GM23338 (cell line): ENCODE data around the gene TENM4. TPM values are rescaled to one million over a fixed set of nuclear protein-coding genes. Genes with fewer than 3 reads are reported as not detected.

ENCODE experiments used
- ATAC-seq: fragments of 200-7000 bp; cut with Tn5 transposase; 3 replicates; pipeline ENCODE4 v1.9.1; 2020
- DNase-seq: peaks from one replicate; pipeline ENCODE4 v3.0.0-alpha.2; 2015; ENCODE audit warnings: low spot score
- H2AFZ ChIP-seq: fragments of 200-600 bp; sonication (generic); 2 replicates; pipeline ENCODE4 v1.8.0; 2016; ENCODE audit warnings: antibody characterized with exemption, mild to moderate bottlenecking, moderate library complexity
- H3F3A ChIP-seq: fragments of 200-600 bp; sonication (generic); replicated peaks from 2 replicates; pipeline ENCODE4 v1.8.0; 2017; ENCODE audit warnings: antibody characterized with exemption, mixed run types, low read depth
- H3K27ac ChIP-seq: fragments of 200-600 bp; sonication (generic); 2 replicates; pipeline ENCODE4 v1.6.1; 2016; ENCODE audit warnings: low read depth
- H3K27me3 ChIP-seq: fragments of 200-600 bp; sonication (generic); 2 replicates; pipeline ENCODE4 v1.8.0; 2016; ENCODE audit warnings: mild to moderate bottlenecking, mixed run types, moderate library complexity; ENCODE audit not compliant: insufficient read depth
- H3K36me3 ChIP-seq: fragments of 200-600 bp; sonication (generic); 2 replicates; pipeline ENCODE4 v1.8.0; 2016; ENCODE audit warnings: mild to moderate bottlenecking; ENCODE audit not compliant: insufficient read depth
- H3K4me1 ChIP-seq: fragments of 200-600 bp; sonication (generic); 2 replicates; pipeline ENCODE4 v1.8.0; 2016; ENCODE audit warnings: mild to moderate bottlenecking, moderate library complexity; ENCODE audit not compliant: insufficient read depth
- H3K4me2 ChIP-seq: fragments of 200-600 bp; sonication (generic); 2 replicates; pipeline ENCODE4 v1.7.1; 2017; ENCODE audit warnings: mixed run types
- H3K4me3 ChIP-seq: fragments of 200-600 bp; sonication (generic); 2 replicates; pipeline ENCODE4 v1.6.1; 2016; ENCODE audit warnings: mixed run types
- H3K79me2 ChIP-seq: fragments of 200-600 bp; sonication (generic); replicated peaks from 2 replicates; pipeline ENCODE4 v1.8.0; 2017; ENCODE audit warnings: mild to moderate bottlenecking; ENCODE audit not compliant: insufficient read depth
- H3K9me2 ChIP-seq: fragments of 200-600 bp; sonication (generic); 2 replicates; pipeline ENCODE4 v1.8.0; 2017; ENCODE audit not compliant: insufficient read depth
- H4K20me1 ChIP-seq: fragments of 200-600 bp; sonication (generic); replicated peaks from 2 replicates; pipeline ENCODE4 v1.8.0; 2017; ENCODE audit warnings: mild to moderate bottlenecking; ENCODE audit not compliant: insufficient read depth
- H3K27ac Mint-ChIP-seq: 2 replicates; pipeline ENCODE4 v1.8.0; 2020; ENCODE audit warnings: inconsistent platforms, mild to moderate bottlenecking, moderate library complexity, mixed read lengths
- H3K27me3 Mint-ChIP-seq: 3 replicates; pipeline ENCODE4 v1.8.0; 2022; ENCODE audit warnings: low read depth, mild to moderate bottlenecking, moderate library complexity, mixed read lengths, inconsistent platforms; ENCODE audit not compliant: insufficient read depth, poor library complexity
- H3K36me3 Mint-ChIP-seq: 3 replicates; pipeline ENCODE4 v1.8.0; 2021; ENCODE audit warnings: low read depth, mild to moderate bottlenecking, inconsistent platforms, moderate library complexity, mixed read lengths
- H3K4me1 Mint-ChIP-seq: 3 replicates; pipeline ENCODE4 v1.8.0; 2020; ENCODE audit warnings: mild to moderate bottlenecking, inconsistent platforms, mixed read lengths
- H3K4me3 Mint-ChIP-seq: 3 replicates; pipeline ENCODE4 v1.8.0; 2021; ENCODE audit warnings: moderate library complexity, mild to moderate bottlenecking, inconsistent platforms, mixed read lengths
- H3K9me3 Mint-ChIP-seq: 3 replicates; pipeline ENCODE4 v1.8.0; 2020; ENCODE audit warnings: moderate library complexity, mild to moderate bottlenecking, inconsistent platforms, mixed read lengths
- CREB1 ChIP-seq: fragments of 250-450 bp; sonication (Bioruptor Pico); IDR thresholded peaks from 2 replicates; pipeline ENCODE4 v1.5.0; 2020; ENCODE audit warnings: low read depth, mild to moderate bottlenecking, moderate library complexity
- CTCF ChIP-seq, 2 experiments: fragments of 200-600 bp in 1 of 2; sonication (generic) in 1 of 2; conservative IDR thresholded peaks; 2 replicates each; pipeline versions ENCODE4 v1.5.1 to v1.6.1; 2016 to 2017; ENCODE audit warnings: antibody characterized with exemption in 2 of 2, low read depth in 2 of 2, mild to moderate bottlenecking in 2 of 2, moderate library complexity in 1 of 2
- ETS1 ChIP-seq: IDR thresholded peaks from 2 replicates; pipeline ENCODE4 v1.6.1; 2016; ENCODE audit warnings: antibody characterized with exemption
- EZH2 ChIP-seq: fragments of 200-600 bp; sonication (generic); IDR thresholded peaks from one replicate; pipeline ENCODE4 v1.8.0; 2017; ENCODE audit warnings: antibody characterized with exemption, mild to moderate bottlenecking, low read depth; ENCODE audit not compliant: unreplicated experiment
- EZH2phosphoT487 ChIP-seq: fragments of 200-600 bp; sonication (generic); IDR thresholded peaks from one replicate; pipeline ENCODE4 v1.8.1; 2018; ENCODE audit warnings: antibody characterized with exemption; ENCODE audit not compliant: unreplicated experiment
- JUNB ChIP-seq: IDR thresholded peaks from one replicate; pipeline ENCODE4 v1.6.1; 2016; ENCODE audit warnings: antibody characterized with exemption; ENCODE audit not compliant: unreplicated experiment
- NANOG ChIP-seq: IDR thresholded peaks from 2 replicates; pipeline ENCODE4 v1.6.1; 2016; ENCODE audit warnings: antibody characterized with exemption, borderline replicate concordance
- POLR2AphosphoS5 ChIP-seq: IDR thresholded peaks from 2 replicates; pipeline ENCODE4 v1.6.1; 2016; ENCODE audit warnings: antibody characterized with exemption, low read depth
- REST ChIP-seq: IDR thresholded peaks from one replicate; pipeline ENCODE4 v1.6.1; 2018; ENCODE audit warnings: antibody characterized with exemption; ENCODE audit not compliant: unreplicated experiment
- STAT1 ChIP-seq: IDR thresholded peaks from one replicate; pipeline ENCODE4 v1.6.1; 2016; ENCODE audit warnings: antibody characterized with exemption; ENCODE audit not compliant: unreplicated experiment
- ZNF114 ChIP-seq: fragments of 250-450 bp; sonication (Bioruptor Pico); IDR thresholded peaks from 2 replicates; pipeline ENCODE4 v1.5.0; 2020; ENCODE audit warnings: mild to moderate bottlenecking, moderate library complexity
- ZNF331 ChIP-seq: fragments of 250-450 bp; sonication (Bioruptor Pico); IDR thresholded peaks from 2 replicates; pipeline ENCODE4 v1.5.0; 2020; ENCODE audit warnings: low read depth, mild to moderate bottlenecking, moderate library complexity
- ZNF462 ChIP-seq: fragments of 250-450 bp; sonication (Bioruptor Pico); IDR thresholded peaks from 2 replicates; pipeline ENCODE4 v1.5.0; 2020; ENCODE audit warnings: mild to moderate bottlenecking, moderate library complexity
- polyA plus RNA-seq: library from polyadenylated mRNA; unstranded; fragments of >200 nt; fragmentation: Nextera tagmentation; extraction: Ambion mirVana; gene quantifications from 2 replicates; pipeline ENCODE4 v1.2.1, GENCODE V29; 2016
- total RNA-seq: library from RNA; depleted of rRNA; stranded (reverse); fragments of >200 nt; shearing (Covaris generic); gene quantifications from 2 replicates; pipeline ENCODE4 v1.2.3, GENCODE V29; 2014

TENM4 gene
- total and polyA plus RNA-seq, 2 experiments from 2014 or later: 7.3 TPM

- Histone ChIP-seq H3K9me2 (no peaks in the 10 kb centered on the region), H3K4me3 (no peak overlapping the region), H4K20me1 (no peaks in the 10 kb centered on the region), H3K4me1 (no peaks in the 10 kb centered on the region), H2AFZ (no peak overlapping the region), H3K36me3 (no peaks in the 10 kb centered on the region), H3K27me3 (no peaks in the 10 kb centered on the region), H3F3A (no peaks in the 10 kb centered on the region), H3K27ac (no peak overlapping the region), H3K79me2 (no peaks in the 10 kb centered on the region), H3K4me2 (no peak overlapping the region)
- Mint-ChIP-seq H3K9me3 (no peaks in the 10 kb centered on the region), H3K36me3 (no peaks in the 10 kb centered on the region), H3K27me3 (peaks cover 4% of the 10 kb centered on the region), H3K4me1 (no peaks in the 10 kb centered on the region), H3K27ac (no peak overlapping the region), H3K4me3 (no peak overlapping the region)
- TF ChIP-seq ZNF462 (CRISPR knock-in tag): no peak
- no peak for TF ChIP-seq NANOG
- TF ChIP-seq ZNF331 (CRISPR knock-in tag): no peak
- no peak for TF ChIP-seq JUNB
- TF ChIP-seq ZNF114 (CRISPR knock-in tag): no peak
- no peak for TF ChIP-seq POLR2AphosphoS5
- TF ChIP-seq STAT1: no peak
- TF ChIP-seq EZH2phosphoT487: no peak
- TF ChIP-seq EZH2: no peak
- TF ChIP-seq REST: no peak
- no peak for TF ChIP-seq ETS1
- no peak for TF ChIP-seq CTCF (conservative IDR thresholded peaks at IDR 0.05; ENCODE audit: low read depth in 2 of 2)
- TF ChIP-seq CREB1 (CRISPR knock-in tag): no peak
- no peak for DNase-seq
- no peak for ATAC-seq
Measured at GRCh38 chr11:79199729-79200354, 241.0 kb downstream of the TENM4 start.
